HepG2 (cell line): Measurements from ENCODE around the gene RNF114. TPM values are rescaled to one million over a fixed set of nuclear protein-coding genes. Genes with fewer than 3 reads are reported as not detected.

ENCODE experiments used
- ATAC-seq: fragments of 200-7000 bp; cut with Tn5 transposase; 3 replicates; pipeline ENCODE4 v1.9.1; 2020; ENCODE audit warnings: mild to moderate bottlenecking, moderate library complexity
- BruUV-seq: library from RNA; stranded (reverse); fragments of 400-500 nt; replicated peaks from 2 replicates; lab custom pipeline; 2021; lab: Mats Ljungman, UMichigan
- CTCF ChIA-PET: fragments of 300-600 bp; formaldehyde crosslinking; extraction: SDS; loops from one replicate; lab custom pipeline; 2021; ENCODE audit warnings: low total read pairs, inconsistent platforms, low intra/inter-chr PET ratio; lab: Yijun Ruan, JAX
- POLR2A ChIA-PET: fragments of 350-600 bp; sonication (Branson Sonifier 250); formaldehyde crosslinking; loops from one replicate; lab custom pipeline; 2020; ENCODE audit warnings: antibody characterized with exemption, inconsistent platforms; lab: Yijun Ruan, JAX
- DNase-seq: peaks from one replicate; pipeline ENCODE4 v3.0.0-alpha.2; 2015; ENCODE audit warnings: low spot score
- FAIRE-seq: peaks from 3 replicates; lab custom pipeline; 2011; peaks lifted over from hg19 to GRCh38; lab: Jason Lieb, UNC
- H2AFZ ChIP-seq: one replicate; pipeline ENCODE4 v1.6.1; 2011; ENCODE audit warnings: low read length, inconsistent platforms
- H3K27ac ChIP-seq: fragments of 300-600 bp; 3 replicates; pipeline ENCODE4 v1.8.0; 2011; ENCODE audit warnings: mixed run types, mild to moderate bottlenecking, mixed read lengths, low read length, inconsistent platforms; ENCODE audit not compliant: insufficient read depth; ENCODE audit errors: extremely low read length
- H3K27me3 ChIP-seq, 2 experiments: fragments of 200-600 bp in 1 of 2; 2 replicates in 1 of 2; 3 replicates in 1 of 2; pipeline versions ENCODE4 v1.6.0 to v1.8.0; 2011; ENCODE audit warnings: low read length in 2 of 2, mild to moderate bottlenecking in 2 of 2, moderate library complexity in 2 of 2, inconsistent platforms in 1 of 2; ENCODE audit not compliant: insufficient read depth in 2 of 2, control insufficient read depth in 1 of 2
- H3K36me3 ChIP-seq, 2 experiments: fragments of 200-600 bp in 1 of 2; replicated peaks in 1 of 2; 2 replicates in 1 of 2; 3 replicates in 1 of 2; pipeline versions ENCODE4 v1.5.1 to v1.8.0; 2011; ENCODE audit warnings: low read length in 2 of 2, inconsistent platforms in 1 of 2; ENCODE audit not compliant: insufficient read depth in 2 of 2, control insufficient read depth in 1 of 2
- H3K4me1 ChIP-seq: 2 replicates; pipeline ENCODE4 v1.5.1; 2012; ENCODE audit warnings: low read length, inconsistent platforms; ENCODE audit not compliant: insufficient read depth
- H3K4me2 ChIP-seq: 2 replicates; pipeline ENCODE4 v1.6.0; 2011; ENCODE audit warnings: low read depth, low read length, inconsistent platforms
- H3K4me3 ChIP-seq, 3 experiments: fragments of 200-600 bp in 1 of 3; sonication (generic), shearing (Covaris generic) in 1 of 3; replicated peaks in 1 of 3; 2 replicates each; pipeline ENCODE4 v1.5.1; 2011 to 2016; ENCODE audit warnings: low read length in 3 of 3, inconsistent platforms in 2 of 3, low read depth in 2 of 3, mild to moderate bottlenecking in 2 of 3, control low read depth in 1 of 3, mixed read lengths in 1 of 3; ENCODE audit not compliant: insufficient read depth in 1 of 3
- H3K79me2 ChIP-seq: one replicate; pipeline ENCODE4 v1.6.1; 2011; ENCODE audit warnings: low read length, inconsistent platforms; ENCODE audit not compliant: insufficient read depth
- H3K9ac ChIP-seq: 2 replicates; pipeline ENCODE4 v1.6.0; 2011; ENCODE audit warnings: mild to moderate bottlenecking, low read depth, low read length, inconsistent platforms; ENCODE audit not compliant: insufficient read depth
- H3K9me3 ChIP-seq: 2 replicates; pipeline ENCODE4 v1.5.1; 2012; ENCODE audit warnings: mild to moderate bottlenecking, low read length
- H4K20me1 ChIP-seq: 2 replicates; pipeline ENCODE4 v1.6.0; 2011; ENCODE audit warnings: inconsistent platforms, mild to moderate bottlenecking, low read length, moderate library complexity; ENCODE audit not compliant: insufficient read depth
- BORCS8-MEF2B ChIP-seq: sonication (generic); formaldehyde crosslinking; IDR thresholded peaks from 2 replicates; pipeline ENCODE4 v1.8.0; 2022; ENCODE audit warnings: mild to moderate bottlenecking, missing genetic modification reagents
- CTCF ChIP-seq: sonication (generic); formaldehyde crosslinking; IDR thresholded peaks from 2 replicates; pipeline ENCODE4 v1.5.0; 2020; ENCODE audit warnings: mild to moderate bottlenecking, missing genetic modification reagents, moderate library complexity
- HNF4A ChIP-seq: sonication (generic); formaldehyde crosslinking; IDR thresholded peaks from 2 replicates; pipeline ENCODE4 v1.4.0; 2020; ENCODE audit warnings: missing genetic modification reagents
- HNRNPL ChIP-seq: fragments of 200-400 bp; formaldehyde crosslinking; IDR thresholded peaks from 2 replicates; pipeline ENCODE4 v1.6.1; 2017; ENCODE audit warnings: mild to moderate bottlenecking, low read depth, low read length
- IKZF5 ChIP-seq: IDR thresholded peaks from 2 replicates; pipeline ENCODE4 v1.6.1; 2018; ENCODE audit warnings: missing genetic modification reagents, mild to moderate bottlenecking, missing compliant biosample characterization
- KDM5A ChIP-seq: fragments of 200-600 bp; sonication (generic); IDR thresholded peaks from 2 replicates; pipeline ENCODE4 v1.7.0; 2018; ENCODE audit warnings: antibody characterized with exemption, mild to moderate bottlenecking, low read length, borderline replicate concordance
- REL ChIP-seq: sonication (generic); formaldehyde crosslinking; conservative IDR thresholded peaks from 2 replicates; pipeline ENCODE4 v1.8.0; 2022; ENCODE audit warnings: mild to moderate bottlenecking, missing genetic modification reagents, moderate library complexity
- SNAI1 ChIP-seq: sonication (generic); formaldehyde crosslinking; IDR thresholded peaks from 2 replicates; pipeline ENCODE4 v1.5.0; 2020; ENCODE audit warnings: mild to moderate bottlenecking, missing genetic modification reagents, borderline replicate concordance
- SNRNP70 ChIP-seq: fragments of 200-400 bp; formaldehyde crosslinking; IDR thresholded peaks from 2 replicates; pipeline ENCODE4 v1.6.1; 2017; ENCODE audit warnings: mild to moderate bottlenecking, low read depth, low read length, moderate library complexity
- TBL1XR1 ChIP-seq: fragments of 150-350 bp; IDR thresholded peaks from 2 replicates; pipeline ENCODE4 v1.6.1; 2014; ENCODE audit warnings: borderline replicate concordance, low read length; ENCODE audit not compliant: partially characterized antibody
- TBP ChIP-seq: sonication (generic); formaldehyde crosslinking; IDR thresholded peaks from 2 replicates; pipeline ENCODE4 v1.5.0; 2020; ENCODE audit warnings: missing genetic modification reagents
- TCF7 ChIP-seq: sonication (generic); IDR thresholded peaks from 2 replicates; pipeline ENCODE4 v1.6.1; 2016; ENCODE audit warnings: antibody characterized with exemption, low read depth
- THYN1 ChIP-seq: sonication (generic); formaldehyde crosslinking; IDR thresholded peaks from 2 replicates; pipeline ENCODE4 v1.8.1; 2023; ENCODE audit warnings: low read depth, mild to moderate bottlenecking, moderate library complexity, missing genetic modification reagents, borderline replicate concordance
- YEATS4 ChIP-seq: sonication (generic); formaldehyde crosslinking; IDR thresholded peaks from 2 replicates; pipeline ENCODE4 v1.4.0; 2020; ENCODE audit warnings: missing genetic modification reagents, borderline replicate concordance
- ZFP36L1 ChIP-seq: sonication (generic); formaldehyde crosslinking; IDR thresholded peaks from 2 replicates; pipeline ENCODE4 v1.8.0; 2022; ENCODE audit warnings: mild to moderate bottlenecking, missing genetic modification reagents, moderate library complexity
- ZNF619 ChIP-seq: sonication (generic); formaldehyde crosslinking; IDR thresholded peaks from 2 replicates; pipeline ENCODE4 v1.4.0; 2020; ENCODE audit warnings: mild to moderate bottlenecking, missing genetic modification reagents
- ZNF7 ChIP-seq: IDR thresholded peaks from 2 replicates; pipeline ENCODE4 v1.6.1; 2016; ENCODE audit warnings: missing biosample characterization, missing genetic modification reagents
- WGBS: methylation state at CpG from one replicate; pipeline ENCODE4 v1.1.6; 2017; ENCODE audit warnings: low lambda C conversion rate; 5-methylcytosine and 5-hydroxymethylcytosine counted together
- in situ Hi-C: cut with HindIII; loops from 2 replicates; pipeline ENCODE4 v1.10.0; 2017; ENCODE audit warnings: low pct_unique_long_range_greater_than_20kb; ENCODE audit not compliant: extremely low pct_ligation_motif_present
- intact Hi-C: fragments of 100-400 bp; cut with micrococcal nuclease; formaldehyde crosslinking; loops from one replicate; pipeline ENCODE4 v1.10.0; 2022; ENCODE audit not compliant: unreplicated experiment
- polyA plus RNA-seq, 8 experiments: library from polyadenylated mRNA; depleted of rRNA in 3 of 8; stranded (reverse) in 7 of 8; unstranded in 1 of 8; fragments of >200 nt; fragmentation: Illumina TruSeq in 4 of 8; extraction: Trizol in 4 of 8; gene quantifications; 2 replicates each; pipeline versions ENCODE4 v1.2.1 to v1.2.3, GENCODE V29; 2011 to 2016; ENCODE audit warnings: low read depth in 4 of 8, missing spikeins in 1 of 8, mixed read lengths in 1 of 8; ENCODE audit not compliant: insufficient read depth in 1 of 8
- total RNA-seq, 5 experiments: library from RNA; depleted of rRNA; stranded (reverse); fragments of >200 nt; fragmentation: Illumina TruSeq; extraction: Trizol; gene quantifications; 2 replicates each; pipeline ENCODE4 v1.2.3, GENCODE V29; 2016; ENCODE audit warnings: low read depth in 1 of 5
- TF ChIP-seq, protein P1 (sequence below): sonication (generic); formaldehyde crosslinking; IDR thresholded peaks from 2 replicates; pipeline ENCODE4 v1.4.0; 2020; ENCODE audit warnings: missing genetic modification reagents

The RNF114 gene
- total and polyA plus RNA-seq, 2 of the 13 experiments (the other 11 are each of a cell fraction or from before 2014, with no cell fraction given), result 119 to 126 TPM

GRCh38 chr20:49889001-49889934 lies 46.9 kb upstream of the RNF114 start (continued):
- TF ChIP-seq TBL1XR1, result no peak
- no peak for TF ChIP-seq BORCS8-MEF2B (CRISPR knock-in tag)
- no peak for TF ChIP-seq HNRNPL
- 0 out of 2 replicates have a peak, but pooled peaks have one; percentile 6 for TF ChIP-seq HNF4A (CRISPR knock-in tag)
- TF ChIP-seq THYN1 (CRISPR knock-in tag), result no peak
- TF ChIP-seq, protein P1, sequence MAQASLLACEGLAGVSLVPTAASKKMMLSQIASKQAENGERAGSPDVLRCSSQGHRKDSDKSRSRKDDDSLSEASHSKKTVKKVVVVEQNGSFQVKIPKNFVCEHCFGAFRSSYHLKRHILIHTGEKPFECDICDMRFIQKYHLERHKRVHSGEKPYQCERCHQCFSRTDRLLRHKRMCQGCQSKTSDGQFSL (CRISPR knock-in tag), result no peak
- TF ChIP-seq YEATS4, result no peak

DNA sequence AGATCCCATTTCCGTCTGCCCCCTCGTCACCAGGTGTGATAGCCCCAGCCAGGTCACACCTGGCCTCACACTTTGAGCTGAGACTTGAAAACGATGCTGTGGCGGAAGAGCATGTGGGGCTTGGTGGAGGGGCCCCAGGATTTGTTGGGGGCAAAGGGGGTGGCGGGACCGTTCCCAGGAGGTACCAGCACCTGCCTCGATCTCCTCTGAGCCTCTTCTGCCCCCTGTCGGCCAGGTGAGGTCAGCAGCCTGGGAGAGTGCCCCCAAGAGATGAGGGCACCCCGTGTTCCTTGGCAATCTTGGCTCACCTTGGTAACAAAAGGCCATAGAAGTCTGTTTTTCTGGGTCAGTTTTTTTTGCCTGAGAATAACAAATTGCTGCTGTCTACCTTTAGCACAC lies 46.3 kb upstream of the RNF114 start:
- no peak for DNase-seq
- TF ChIP-seq SNRNP70 (no peak), TBP (no peak), TCF7 (no peak), CTCF (CRISPR knock-in tag) (peak; percentile 77), KDM5A (no peak), IKZF5 (CRISPR knock-in tag) (0 out of 2 replicates have a peak, but pooled peaks have one; percentile 4), ZNF619 (CRISPR knock-in tag) (no peak), ZFP36L1 (CRISPR knock-in tag) (no peak), ZNF7 (CRISPR knock-in tag) (no peak), SNAI1 (no peak), REL (CRISPR knock-in tag) (0 out of 2 replicates have a peak, but pooled peaks have one; percentile 35)

More for the DNA sequence above, 46.3 kb upstream of the RNF114 start:
- Histone ChIP-seq H4K20me1 (no peaks in the 10 kb centered on the region), H3K9me3 (no peaks in the 10 kb centered on the region), H3K4me3 (no peak overlapping the region), H3K79me2 (no peaks in the 10 kb centered on the region), H3K36me3 (peaks cover 1 to 10% of the 10 kb centered on the region in 2 experiments; a peak in 3 of 5 replicates), H3K4me1 (peaks cover 14% of the 10 kb centered on the region), H3K27me3 (no peaks in the 10 kb centered on the region), H2AFZ (no peak overlapping the region), H3K9ac (no peak overlapping the region), H3K4me2 (no peak overlapping the region), H3K27ac (no peak overlapping the region)
- FAIRE-seq, result peak; percentile 56
- POLR2A ChIA-PET, result interaction anchor here (1.0 to 1.2 kb wide), 2 partner anchors 10 to 26 kb away, joined by 3 read pairs; no protein-coding TSS in a partner anchor
- in situ Hi-C loops (loop anchor here (5.0 to 25.0 kb wide), 2 partner anchors 283 to 553 kb away; no protein-coding TSS in a partner anchor), intact Hi-C loops (loop anchor here (2.0 kb wide), 2 partner anchors 39 to 349 kb away; no protein-coding TSS in a partner anchor)
- BruUV-seq, result no TSS peak
- ATAC-seq, result no peak
- CTCF ChIA-PET, result interaction anchor here (1.6 to 4.3 kb wide), 4 partner anchors 28 to 348 kb away, joined by 3 to 74 read pairs (median 18); no protein-coding TSS in a partner anchor
- WGBS, result 74% methylated on average over 8 of the region's 9 CpGs
